Kidney epithelial cell (primary cell): ENCODE results near the gene AGT. TPM values are rescaled to one million over a fixed set of nuclear protein-coding genes. Genes with fewer than 3 reads are reported as not detected.

Source experiments
- DNase-seq: peaks from one replicate; pipeline ENCODE4 v3.0.0-alpha.2; 2010; ENCODE audit warnings: low read depth
- H3K27me3 ChIP-seq: 2 replicates; pipeline ENCODE4 v1.6.0; 2011; ENCODE audit warnings: low read length; ENCODE audit not compliant: control insufficient read depth, insufficient read depth
- H3K36me3 ChIP-seq: 2 replicates; pipeline ENCODE4 v1.5.1; 2011; ENCODE audit warnings: low read length; ENCODE audit not compliant: control insufficient read depth, insufficient read depth
- H3K4me3 ChIP-seq: 2 replicates; pipeline ENCODE4 v1.5.1; 2011; ENCODE audit warnings: low read depth, mild to moderate bottlenecking, control low read depth, low read length
- CTCF ChIP-seq: IDR thresholded peaks from 2 replicates; pipeline ENCODE4 v1.5.1; 2011; ENCODE audit warnings: mild to moderate bottlenecking, moderate library complexity, low read length, control low read depth, inconsistent platforms; ENCODE audit not compliant: insufficient read depth, poor library complexity, severe bottlenecking
- total RNA-seq: library from RNA; depleted of rRNA; stranded (reverse); fragments of >200 nt; gene quantifications from 2 replicates; pipeline ENCODE4 v1.2.3, GENCODE V29; 2015

The AGT gene
- total RNA-seq, 1 donor from 2014 or later: 3.9 TPM

- DNase-seq: no peak
- TF ChIP-seq CTCF: no peak
- Histone ChIP-seq H3K4me3 (no peak overlapping the region), H3K27me3 (no peaks in the 10 kb centered on the region), H3K36me3 (no peaks in the 10 kb centered on the region)
Measured at GRCh38 chr1:230712470-230712942, 1.4 kb downstream of the AGT start.

GRCh38 chr1:230711245-230711644, 2.7 kb downstream of the AGT start:
- H3K27me3 ChIP-seq: no peaks in the 10 kb centered on the region
- DNase-seq: no peak
- no peak overlapping the region for H3K4me3 ChIP-seq
- TF ChIP-seq CTCF: no peak
- H3K36me3 ChIP-seq: no peaks in the 10 kb centered on the region

- Histone ChIP-seq H3K27me3 (no peaks in the 10 kb centered on the region), H3K36me3 (no peaks in the 10 kb centered on the region), H3K4me3 (no peak overlapping the region)
- DNase-seq: no peak
- no peak for TF ChIP-seq CTCF
Measured at GRCh38 chr1:230710543-230710904, 3.4 kb downstream of the AGT start.

- H3K36me3 ChIP-seq: no peaks in the 10 kb centered on the region
- no peak for DNase-seq
- no peaks in the 10 kb centered on the region for H3K27me3 ChIP-seq
- no peak for TF ChIP-seq CTCF
- H3K4me3 ChIP-seq: no peak overlapping the region
Measured at GRCh38 chr1:230709619-230710542, 4.0 kb downstream of the AGT start.

- Histone ChIP-seq H3K4me3 (no peak overlapping the region), H3K36me3 (no peaks in the 10 kb centered on the region), H3K27me3 (no peaks in the 10 kb centered on the region)
- TF ChIP-seq CTCF: no peak
- no peak for DNase-seq
Measured at GRCh38 chr1:230708631-230709580, 5.0 kb downstream of the AGT start.
